ENCODE results near the gene ADGRL1. TPM values are rescaled to one million over a fixed set of nuclear protein-coding genes. Genes with fewer than 3 reads are reported as not detected.

The ADGRL1 gene
- total and polyA plus RNA-seq, 2 experiments from 2014 or later, result 19.6 to 55.8 TPM

DNA sequence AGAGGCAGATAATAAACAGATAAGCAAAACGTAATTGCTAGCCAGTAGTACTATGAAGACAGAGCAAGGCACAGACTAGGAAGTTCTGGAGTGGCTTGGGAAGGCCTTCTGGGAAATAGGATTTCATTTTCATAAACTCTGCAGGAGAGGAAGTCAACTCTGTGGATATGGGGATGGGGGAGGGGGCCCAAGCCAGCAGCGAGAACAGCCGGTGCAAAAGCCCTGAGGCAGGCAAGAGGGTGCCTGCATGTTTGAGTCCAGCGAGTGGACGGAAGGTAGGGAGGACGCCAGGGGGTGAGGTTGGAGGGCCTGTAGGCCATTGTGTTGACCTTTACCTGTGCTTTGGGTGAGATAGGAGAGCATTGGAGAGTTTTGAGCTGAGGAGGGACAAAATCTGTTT, 60.6 kb downstream of the ADGRL1 start:
- H3K9me3 ChIP-seq (ENCODE audit: low read depth), result no peaks in the 10 kb centered on the region
- TF ChIP-seq CTCF (IDR thresholded peaks at IDR 0.05; ENCODE audit: low read depth, low read length), result no peak
- H3K4me1 ChIP-seq (ENCODE audit: low read depth), result peaks cover 18% of the 10 kb centered on the region
- no peak overlapping the region for H3K4me3 ChIP-seq
- DNase-seq (ENCODE audit: low read depth in 1 of 2, low spot score in 1 of 2), result no peak
- H3K36me3 ChIP-seq, result no peaks in the 10 kb centered on the region
- no peak overlapping the region for H3K27ac ChIP-seq
- H3K27me3 ChIP-seq, result no peaks in the 10 kb centered on the region

GRCh38 chr19:14142262-14143190, 63.4 kb downstream of the ADGRL1 start:
- TF ChIP-seq CTCF (IDR thresholded peaks at IDR 0.05; ENCODE audit: low read depth, low read length), result no peak
- Histone ChIP-seq H3K36me3 (no peaks in the 10 kb centered on the region), H3K27me3 (no peaks in the 10 kb centered on the region), H3K27ac (no peak overlapping the region), H3K4me1 (ENCODE audit: low read depth) (peaks cover 3% of the 10 kb centered on the region), H3K4me3 (no peak overlapping the region), H3K9me3 (ENCODE audit: low read depth) (no peaks in the 10 kb centered on the region)
- DNase-seq (ENCODE audit: low read depth in 1 of 2, low spot score in 1 of 2), result no peak

GRCh38 chr19:14141041-14141440, 64.9 kb downstream of the ADGRL1 start:
- Histone ChIP-seq H3K27ac (no peak overlapping the region), H3K36me3 (no peaks in the 10 kb centered on the region), H3K27me3 (no peaks in the 10 kb centered on the region), H3K4me3 (no peak overlapping the region), H3K4me1 (ENCODE audit: low read depth) (peaks cover 3% of the 10 kb centered on the region), H3K9me3 (ENCODE audit: low read depth) (no peaks in the 10 kb centered on the region)
- DNase-seq (ENCODE audit: low read depth in 1 of 2, low spot score in 1 of 2), result no peak
- no peak for TF ChIP-seq CTCF (IDR thresholded peaks at IDR 0.05; ENCODE audit: low read depth, low read length)

- H3K27ac ChIP-seq, result peak overlapping the region; percentile 10
- H3K4me3 ChIP-seq, result no peak overlapping the region
- H3K36me3 ChIP-seq, result no peaks in the 10 kb centered on the region
- no peak for TF ChIP-seq CTCF (IDR thresholded peaks at IDR 0.05; ENCODE audit: low read depth, low read length)
- peaks cover 3% of the 10 kb centered on the region for H3K4me1 ChIP-seq (ENCODE audit: low read depth)
- no peaks in the 10 kb centered on the region for H3K27me3 ChIP-seq
- DNase-seq (ENCODE audit: low read depth in 1 of 2, low spot score in 1 of 2), result peak in 1 of 2 donors; percentile 41
- H3K9me3 ChIP-seq (ENCODE audit: low read depth), result no peaks in the 10 kb centered on the region
Observed at GRCh38 chr19:14139944-14140343, 66.0 kb downstream of the ADGRL1 start.

DNA sequence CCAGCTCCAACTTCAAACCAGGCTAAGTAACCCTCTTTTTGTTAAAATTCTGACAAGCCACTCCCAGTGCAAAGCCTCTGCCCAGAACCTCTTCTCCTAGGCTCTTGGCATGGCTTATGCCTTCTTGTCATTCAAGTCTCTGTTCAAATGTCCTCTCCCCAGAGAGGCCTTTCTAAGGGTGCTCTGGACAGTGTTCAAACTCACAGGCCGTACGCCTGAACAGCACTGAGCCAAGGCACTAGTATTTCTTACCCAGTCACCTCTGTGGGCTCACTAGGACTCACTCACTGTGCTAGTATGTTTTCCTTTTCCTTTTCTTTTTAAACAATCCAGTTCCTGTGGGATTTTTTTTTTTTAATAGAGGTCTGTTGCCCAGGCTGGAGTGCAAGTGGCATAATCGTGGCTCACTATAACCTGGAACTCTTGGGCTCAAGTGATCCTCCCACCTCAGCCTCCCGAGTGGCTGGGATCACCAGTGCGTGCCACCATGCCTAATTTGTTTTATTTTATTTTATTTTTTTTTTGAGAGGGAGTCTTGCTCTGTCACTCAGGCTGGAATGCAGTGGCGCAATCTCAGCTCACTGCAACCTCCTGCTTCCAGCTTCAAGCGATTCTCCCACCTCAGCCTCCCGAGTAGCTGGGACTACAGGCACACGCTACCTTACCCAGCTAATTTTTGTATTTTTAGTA, 67.2 kb downstream of the ADGRL1 start:
- Histone ChIP-seq H3K27ac (peak overlapping the region; percentile 91), H3K36me3 (no peaks in the 10 kb centered on the region), H3K4me3 (no peak overlapping the region), H3K9me3 (ENCODE audit: low read depth) (no peaks in the 10 kb centered on the region), H3K4me1 (ENCODE audit: low read depth) (peaks cover 3% of the 10 kb centered on the region), H3K27me3 (no peaks in the 10 kb centered on the region)
- TF ChIP-seq CTCF (IDR thresholded peaks at IDR 0.05; ENCODE audit: low read depth, low read length), result no peak
- DNase-seq (ENCODE audit: low read depth in 1 of 2, low spot score in 1 of 2), result peak; percentile 39 to 44

Measured in cardiac muscle cell (in vitro differentiated cells and primary cell).